K562 (cell line): Measurements from ENCODE around the gene SETX. TPM values are rescaled to one million over a fixed set of nuclear protein-coding genes. Genes with fewer than 3 reads are reported as not detected.

Source experiments
- HNRNPLL ChIP-seq: fragments of 200-400 bp; formaldehyde crosslinking; IDR thresholded peaks from 2 replicates; pipeline ENCODE4 v1.6.1; 2017; ENCODE audit warnings: low read length, low read depth, mild to moderate bottlenecking; ENCODE audit not compliant: poor library complexity, severe bottlenecking
- HNRNPUL1 ChIP-seq: fragments of 200-400 bp; formaldehyde crosslinking; IDR thresholded peaks from 2 replicates; pipeline ENCODE4 v1.6.1; 2017; ENCODE audit warnings: low read length
- IRF1 ChIP-seq: sonication (generic); formaldehyde crosslinking; IDR thresholded peaks from 2 replicates; pipeline ENCODE4 v1.8.0; 2022; ENCODE audit warnings: missing genetic modification reagents, mild to moderate bottlenecking, borderline replicate concordance
- PPARD ChIP-seq: fragments of 250-450 bp; sonication (Bioruptor Pico); IDR thresholded peaks from 2 replicates; pipeline ENCODE4 v1.8.0; 2022; ENCODE audit warnings: inconsistent platforms, mild to moderate bottlenecking, moderate library complexity
- PURB ChIP-seq: sonication (generic); formaldehyde crosslinking; IDR thresholded peaks from 2 replicates; pipeline ENCODE4 v1.9.0; 2021; ENCODE audit warnings: low read depth, mild to moderate bottlenecking, missing genetic modification reagents
- RBM17 ChIP-seq: fragments of 200-400 bp; formaldehyde crosslinking; IDR thresholded peaks from 2 replicates; pipeline ENCODE4 v1.6.1; 2017; ENCODE audit warnings: low read depth, mild to moderate bottlenecking, low read length, borderline replicate concordance
- RHOXF2B ChIP-seq: fragments of 250-450 bp; sonication (Bioruptor Pico); conservative IDR thresholded peaks from 2 replicates; pipeline ENCODE4 v1.5.1; 2021
- TCFL5 ChIP-seq: fragments of 250-450 bp; sonication (Bioruptor Pico); conservative IDR thresholded peaks from 2 replicates; pipeline ENCODE4 v1.6.1; 2021; ENCODE audit warnings: mild to moderate bottlenecking, moderate library complexity, matching md5 sums
- ZNF444 ChIP-seq: fragments of 250-450 bp; sonication (Bioruptor Pico); IDR thresholded peaks from 2 replicates; pipeline ENCODE4 v1.4.0; 2020; ENCODE audit warnings: mild to moderate bottlenecking, moderate library complexity
- ZNF511 ChIP-seq: sonication (generic); formaldehyde crosslinking; IDR thresholded peaks from 2 replicates; pipeline ENCODE4 v1.8.0; 2022; ENCODE audit warnings: mild to moderate bottlenecking, missing genetic modification reagents
- ZNF707 ChIP-seq: fragments of 250-450 bp; sonication (Bioruptor Pico); conservative IDR thresholded peaks from 2 replicates; pipeline ENCODE4 v1.8.0; 2022; ENCODE audit warnings: inconsistent platforms, mild to moderate bottlenecking, moderate library complexity
- polyA plus RNA-seq, 8 experiments: library from polyadenylated mRNA; depleted of rRNA in 4 of 8; stranded (reverse) in 5 of 8; unstranded in 3 of 8; fragments of >200 nt; fragmentation: Nextera tagmentation in 2 of 8; fragmentation: Illumina TruSeq in 1 of 8; extraction: Ambion mirVana in 2 of 8; extraction: Trizol in 1 of 8; gene quantifications; 2 replicates each; pipeline versions ENCODE4 v1.2.1 to v1.2.3, GENCODE V29; 2011 to 2014; ENCODE audit warnings: inconsistent platforms in 1 of 8, missing spikeins in 1 of 8
- total RNA-seq, 7 experiments: library from RNA; depleted of rRNA in 6 of 7; stranded (reverse); fragments of >200 nt in 6 of 7; fragmentation: Illumina TruSeq in 2 of 7; extraction: Trizol in 2 of 7; gene quantifications; 2 replicates each; pipeline versions ENCODE4 v1.2.1 to v1.2.3, GENCODE V29; 2011 to 2021; ENCODE audit warnings: low replicate concordance in 1 of 7
- TF ChIP-seq, protein P1 (sequence below): fragments of 450-650 bp; formaldehyde crosslinking; IDR thresholded peaks from 2 replicates; pipeline ENCODE4 v1.4.0; 2020; ENCODE audit warnings: mild to moderate bottlenecking, mixed read lengths

SETX gene
- total and polyA plus RNA-seq, 9 of the 15 experiments (the other 6 are each of a cell fraction or from before 2014, with no cell fraction given): 8.7 to 45.7 (median 28.7) TPM

GRCh38 chr9:132312426-132312825, 42.4 kb downstream of the SETX start (continued):
- TF ChIP-seq, protein P1, sequence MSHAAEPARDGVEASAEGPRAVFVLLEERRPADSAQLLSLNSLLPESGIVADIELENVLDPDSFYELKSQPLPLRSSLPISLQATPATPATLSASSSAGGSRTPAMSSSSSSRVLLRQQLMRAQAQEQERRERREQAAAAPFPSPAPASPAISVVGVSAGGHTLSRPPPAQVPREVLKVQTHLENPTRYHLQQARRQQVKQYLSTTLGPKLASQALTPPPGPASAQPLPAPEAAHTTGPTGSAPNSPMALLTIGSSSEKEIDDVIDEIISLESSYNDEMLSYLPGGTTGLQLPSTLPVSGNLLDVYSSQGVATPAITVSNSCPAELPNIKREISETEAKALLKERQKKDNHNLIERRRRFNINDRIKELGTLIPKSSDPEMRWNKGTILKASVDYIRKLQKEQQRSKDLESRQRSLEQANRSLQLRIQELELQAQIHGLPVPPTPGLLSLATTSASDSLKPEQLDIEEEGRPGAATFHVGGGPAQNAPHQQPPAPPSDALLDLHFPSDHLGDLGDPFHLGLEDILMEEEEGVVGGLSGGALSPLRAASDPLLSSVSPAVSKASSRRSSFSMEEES: no peak
- TF ChIP-seq ZNF511 (CRISPR knock-in tag) (no peak), RBM17 (no peak), IRF1 (CRISPR knock-in tag) (no peak), TCFL5 (CRISPR knock-in tag) (no peak), RHOXF2B (CRISPR knock-in tag) (no peak), HNRNPUL1 (no peak), PURB (CRISPR knock-in tag) (no peak), ZNF707 (CRISPR knock-in tag) (no peak), HNRNPLL (no peak), ZNF444 (CRISPR knock-in tag) (no peak), PPARD (CRISPR knock-in tag) (no peak)
- TF ChIP-seq, all 486 proteins: peak for 0
